Neural progenitor cell (in vitro differentiated cells): Measurements from ENCODE around the gene ROR2.

ENCODE experiments used
- CTCF ChIP-seq: fragments of 200-600 bp; sonication (generic); IDR thresholded peaks from 2 replicates; pipeline ENCODE4 v1.5.1; 2017; ENCODE audit warnings: antibody characterized with exemption, mild to moderate bottlenecking
- EZH2 ChIP-seq: fragments of 200-600 bp; sonication (generic); IDR thresholded peaks from 2 replicates; pipeline ENCODE4 v1.6.1; 2017; ENCODE audit warnings: antibody characterized with exemption, mild to moderate bottlenecking, moderate library complexity

GRCh38 chr9:91549177-91549576 is 400.9 kb downstream of the ROR2 start:
- TF ChIP-seq CTCF = no peak
- no peak for TF ChIP-seq EZH2
